ENCODE data around the gene THADA. TPM values are rescaled to one million over a fixed set of nuclear protein-coding genes. Genes with fewer than 3 reads are reported as not detected.

The THADA gene
- polyA plus RNA-seq, 3 donors: 7.3 to 11.2 (median 9.7) TPM

DNA sequence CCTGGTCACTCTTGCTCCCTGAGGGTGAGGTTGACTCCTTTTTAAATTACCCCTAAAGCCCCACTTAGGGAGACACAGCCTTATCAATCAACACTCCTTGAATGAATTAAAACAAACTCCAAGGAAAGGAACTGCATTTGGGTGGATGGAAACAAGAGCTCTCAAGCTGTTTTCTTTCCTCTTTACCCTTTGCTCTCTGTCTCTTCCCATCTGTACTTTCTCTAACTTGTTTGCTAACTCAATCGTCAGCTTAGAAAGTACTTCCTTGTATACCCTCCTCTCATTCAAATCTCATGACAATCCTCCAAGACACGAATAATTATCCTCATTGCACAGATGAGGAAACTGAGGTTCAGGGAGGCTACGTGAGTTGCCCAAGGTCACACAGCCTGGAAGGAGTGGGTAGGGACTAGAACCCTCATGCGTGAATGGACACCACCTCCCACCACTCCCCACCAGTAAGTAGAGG, 402.2 kb downstream of the THADA start:
- H3K4me3 Mint-ChIP-seq: no peak overlapping the region
- Histone ChIP-seq H3K4me1 (ENCODE audit: control insufficient read depth in 1 of 2, insufficient read depth in 2 of 2, low read length in 2 of 2) (peaks cover 48 to 65% of the 10 kb centered on the region in 2 donors), H4K20me1 (ENCODE audit: insufficient read depth, low read length) (no peaks in the 10 kb centered on the region), H3K9me3 (replicated peaks in 1 of 2; ENCODE audit: control insufficient read depth in 1 of 2, insufficient read depth in 1 of 2, low read length in 2 of 2) (no peaks in the 10 kb centered on the region), H2AFZ (ENCODE audit: insufficient read depth, low read depth, low read length, poor library complexity, severe bottlenecking) (no peak overlapping the region), H3K27ac (ENCODE audit: low read depth in 1 of 2, low read length in 2 of 2) (no peak overlapping the region), H3K79me2 (ENCODE audit: insufficient read depth, low read length) (no peaks in the 10 kb centered on the region), H3K4me3 (replicated peaks in 1 of 3; ENCODE audit: low read depth in 2 of 3, low read length in 3 of 3) (no peak overlapping the region), H3K9ac (ENCODE audit: insufficient read depth, low read length, poor library complexity, severe bottlenecking) (no peak overlapping the region), H3K36me3 (replicated peaks in 1 of 2; ENCODE audit: control insufficient read depth in 1 of 2, insufficient read depth in 2 of 2, low read length in 2 of 2) (no peaks in the 10 kb centered on the region), H3K27me3 (ENCODE audit: control insufficient read depth in 2 of 2, insufficient read depth in 2 of 2, low read length in 2 of 2) (no peaks in the 10 kb centered on the region), H3K4me2 (replicated peaks; ENCODE audit: extremely low read depth, low read length, poor library complexity, severe bottlenecking) (no peak overlapping the region)
- H3K4me1 Mint-ChIP-seq: peaks cover 51% of the 10 kb centered on the region
- H3K9me3 Mint-ChIP-seq: peaks cover 0 to 2% (median 0%) of the 10 kb centered on the region in 7 donors
- intact Hi-C loops (cut with micrococcal nuclease): no loop called here
- no peak for DNase-seq
- H3K27ac Mint-ChIP-seq: peak overlapping the region in 5 of 7 donors; percentile 1 to 76 (median 30)
- WGBS (ENCODE audit: insufficient coverage): no CpG with 5 or more reads among the region's 4 CpGs
- peaks cover 3 to 5% of the 10 kb centered on the region in 2 donors for H3K36me3 Mint-ChIP-seq
- TF ChIP-seq, protein P1, sequence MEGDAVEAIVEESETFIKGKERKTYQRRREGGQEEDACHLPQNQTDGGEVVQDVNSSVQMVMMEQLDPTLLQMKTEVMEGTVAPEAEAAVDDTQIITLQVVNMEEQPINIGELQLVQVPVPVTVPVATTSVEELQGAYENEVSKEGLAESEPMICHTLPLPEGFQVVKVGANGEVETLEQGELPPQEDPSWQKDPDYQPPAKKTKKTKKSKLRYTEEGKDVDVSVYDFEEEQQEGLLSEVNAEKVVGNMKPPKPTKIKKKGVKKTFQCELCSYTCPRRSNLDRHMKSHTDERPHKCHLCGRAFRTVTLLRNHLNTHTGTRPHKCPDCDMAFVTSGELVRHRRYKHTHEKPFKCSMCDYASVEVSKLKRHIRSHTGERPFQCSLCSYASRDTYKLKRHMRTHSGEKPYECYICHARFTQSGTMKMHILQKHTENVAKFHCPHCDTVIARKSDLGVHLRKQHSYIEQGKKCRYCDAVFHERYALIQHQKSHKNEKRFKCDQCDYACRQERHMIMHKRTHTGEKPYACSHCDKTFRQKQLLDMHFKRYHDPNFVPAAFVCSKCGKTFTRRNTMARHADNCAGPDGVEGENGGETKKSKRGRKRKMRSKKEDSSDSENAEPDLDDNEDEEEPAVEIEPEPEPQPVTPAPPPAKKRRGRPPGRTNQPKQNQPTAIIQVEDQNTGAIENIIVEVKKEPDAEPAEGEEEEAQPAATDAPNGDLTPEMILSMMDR (IDR thresholded peaks at IDR 0.05): no peak
- H3K27me3 Mint-ChIP-seq (ENCODE audit: low read depth in 3 of 3): peaks cover 0 to 2% (median 1%) of the 10 kb centered on the region in 3 donors

DNA sequence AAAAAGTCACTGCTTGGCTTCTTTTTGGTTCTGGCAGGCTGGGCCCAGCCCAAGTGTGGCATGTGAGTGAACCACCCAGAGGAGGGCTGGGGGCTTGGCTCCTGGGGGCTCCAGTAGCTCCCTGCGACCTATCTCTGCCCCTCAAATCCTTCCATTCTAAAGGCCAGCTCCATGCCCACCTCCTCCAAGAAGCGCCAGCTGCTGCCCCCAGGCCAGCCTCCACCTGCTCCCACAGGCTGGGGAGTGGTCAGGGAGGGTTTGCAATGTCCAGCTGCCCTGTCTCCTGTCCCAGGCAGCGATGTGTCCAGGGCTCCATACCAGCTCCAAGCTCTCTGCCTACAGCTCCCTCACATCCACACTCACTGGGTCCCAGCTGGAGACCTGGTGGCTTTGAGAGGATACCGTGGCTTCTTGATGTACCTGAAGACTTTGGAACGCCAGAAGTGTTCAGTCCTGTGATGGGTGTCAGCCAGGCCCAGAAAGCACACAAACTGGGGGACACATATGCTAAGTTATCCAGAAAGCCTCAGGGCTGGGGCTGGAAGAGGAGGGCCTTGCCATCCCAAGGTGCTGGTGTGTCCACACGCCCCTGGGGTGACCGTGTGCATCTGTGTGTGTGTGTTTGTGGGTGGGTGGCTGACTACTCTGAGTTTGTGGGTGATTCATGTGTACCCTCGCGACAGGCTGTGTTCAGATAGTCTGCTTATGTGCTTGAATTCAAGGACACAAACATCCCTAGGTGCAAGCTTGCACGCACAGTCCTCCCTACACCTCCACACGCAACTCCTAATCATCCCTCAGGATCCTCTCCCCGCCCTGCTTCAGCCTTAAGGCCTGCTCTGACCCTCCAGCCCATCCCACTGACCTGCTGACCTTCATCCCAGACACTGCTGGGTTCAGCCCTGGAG, 402.8 kb downstream of the THADA start:
- H3K27ac ChIP-seq (ENCODE audit: low read depth in 1 of 2, low read length in 2 of 2): no peak overlapping the region
- no peak overlapping the region for H3K9ac ChIP-seq (ENCODE audit: insufficient read depth, low read length, poor library complexity, severe bottlenecking)
- H3K79me2 ChIP-seq (ENCODE audit: insufficient read depth, low read length): no peaks in the 10 kb centered on the region
- no peaks in the 10 kb centered on the region for H3K9me3 ChIP-seq (replicated peaks in 1 of 2; ENCODE audit: control insufficient read depth in 1 of 2, insufficient read depth in 1 of 2, low read length in 2 of 2)
- Mint-ChIP-seq H3K27me3 (ENCODE audit: low read depth in 3 of 3) (peaks cover 0 to 2% (median 1%) of the 10 kb centered on the region in 3 donors), H3K4me1 (peaks cover 51% of the 10 kb centered on the region), H3K36me3 (peaks cover 3 to 5% of the 10 kb centered on the region in 2 donors), H3K4me3 (no peak overlapping the region), H3K9me3 (peaks cover 0 to 2% (median 0%) of the 10 kb centered on the region in 7 donors), H3K27ac (peak overlapping the region in 3 of 7 donors; percentile 17 to 76 (median 30))
- H3K27me3 ChIP-seq (ENCODE audit: control insufficient read depth in 2 of 2, insufficient read depth in 2 of 2, low read length in 2 of 2): no peaks in the 10 kb centered on the region
- H3K4me3 ChIP-seq (replicated peaks in 1 of 3; ENCODE audit: low read depth in 2 of 3, low read length in 3 of 3): no peak overlapping the region
- DNase-seq: no peak
- H2AFZ ChIP-seq (ENCODE audit: insufficient read depth, low read depth, low read length, poor library complexity, severe bottlenecking): no peak overlapping the region
- H4K20me1 ChIP-seq (ENCODE audit: insufficient read depth, low read length): no peaks in the 10 kb centered on the region
- intact Hi-C loops (cut with micrococcal nuclease): no loop called here
- no peaks in the 10 kb centered on the region for H3K36me3 ChIP-seq (replicated peaks in 1 of 2; ENCODE audit: control insufficient read depth in 1 of 2, insufficient read depth in 2 of 2, low read length in 2 of 2)
- H3K4me2 ChIP-seq (replicated peaks; ENCODE audit: extremely low read depth, low read length, poor library complexity, severe bottlenecking): no peak overlapping the region
- WGBS (ENCODE audit: insufficient coverage): 100% methylated on average over 5 of the region's 12 CpGs
- TF ChIP-seq, protein P1 (IDR thresholded peaks at IDR 0.05): no peak
- peaks cover 48 to 63% of the 10 kb centered on the region in 2 donors for H3K4me1 ChIP-seq (ENCODE audit: control insufficient read depth in 1 of 2, insufficient read depth in 2 of 2, low read length in 2 of 2)

All from CD14-positive monocyte (primary cell).